Measurements from ENCODE around the gene TMEM184B.

TMEM184B gene

GRCh38 chr22:38270091-38270992, 2.5 kb downstream of the TMEM184B start:
- peaks cover 61% of the 10 kb centered on the region for H3K4me1 Mint-ChIP-seq
- H3K9me3 Mint-ChIP-seq, result no peaks in the 10 kb centered on the region
- peak overlapping the region; percentile 65 for H3K27ac Mint-ChIP-seq
- ATAC-seq, result no peak
- peaks cover 5% of the 10 kb centered on the region for H3K36me3 Mint-ChIP-seq
- H3K4me3 Mint-ChIP-seq, result no peak overlapping the region
- no peaks in the 10 kb centered on the region for H3K27me3 Mint-ChIP-seq

GRCh38 chr22:38269466-38269865, 3.3 kb downstream of the TMEM184B start:
- H3K27ac Mint-ChIP-seq, result no peak overlapping the region
- no peaks in the 10 kb centered on the region for H3K27me3 Mint-ChIP-seq
- H3K4me3 Mint-ChIP-seq, result no peak overlapping the region

GRCh38 chr22:38267086-38267485, 5.7 kb downstream of the TMEM184B start:
- ATAC-seq, result no peak
- Mint-ChIP-seq H3K36me3 (peaks cover 5% of the 10 kb centered on the region), H3K27me3 (no peaks in the 10 kb centered on the region), H3K9me3 (no peaks in the 10 kb centered on the region), H3K27ac (no peak overlapping the region), H3K4me1 (peaks cover 53% of the 10 kb centered on the region), H3K4me3 (no peak overlapping the region)

More at GRCh38 chr22:38269466-38269865, 3.3 kb downstream of the TMEM184B start:
- Mint-ChIP-seq H3K9me3 (no peaks in the 10 kb centered on the region), H3K36me3 (peaks cover 5% of the 10 kb centered on the region), H3K4me1 (peaks cover 60% of the 10 kb centered on the region)
- ATAC-seq, result no peak

GRCh38 chr22:38266120-38266519, 6.7 kb downstream of the TMEM184B start:
- Mint-ChIP-seq H3K4me1 (peaks cover 53% of the 10 kb centered on the region), H3K27me3 (no peaks in the 10 kb centered on the region), H3K27ac (no peak overlapping the region), H3K4me3 (no peak overlapping the region), H3K9me3 (no peaks in the 10 kb centered on the region), H3K36me3 (peaks cover 5% of the 10 kb centered on the region)
- no peak for ATAC-seq

GRCh38 chr22:38264322-38264843, 8.4 kb downstream of the TMEM184B start:
- no peak overlapping the region for H3K4me3 Mint-ChIP-seq
- peaks cover 5% of the 10 kb centered on the region for H3K36me3 Mint-ChIP-seq
- ATAC-seq, result no peak
- H3K4me1 Mint-ChIP-seq, result peaks cover 57% of the 10 kb centered on the region
- H3K9me3 Mint-ChIP-seq, result no peaks in the 10 kb centered on the region
- H3K27ac Mint-ChIP-seq, result no peak overlapping the region
- H3K27me3 Mint-ChIP-seq, result no peaks in the 10 kb centered on the region

GRCh38 chr22:38262051-38262795, 10.6 kb downstream of the TMEM184B start:
- peak; percentile 71 for ATAC-seq
- Mint-ChIP-seq H3K27me3 (no peaks in the 10 kb centered on the region), H3K36me3 (no peaks in the 10 kb centered on the region), H3K27ac (peak overlapping the region; percentile 76), H3K4me3 (peak overlapping the region; percentile 11), H3K4me1 (peaks cover 49% of the 10 kb centered on the region), H3K9me3 (no peaks in the 10 kb centered on the region)

- peaks cover 46% of the 10 kb centered on the region for H3K4me1 Mint-ChIP-seq
- no peaks in the 10 kb centered on the region for H3K36me3 Mint-ChIP-seq
- peak; percentile 48 for ATAC-seq
- peak overlapping the region; percentile 76 for H3K27ac Mint-ChIP-seq
- no peaks in the 10 kb centered on the region for H3K27me3 Mint-ChIP-seq
- H3K4me3 Mint-ChIP-seq, result peak overlapping the region; percentile 54
- H3K9me3 Mint-ChIP-seq, result no peaks in the 10 kb centered on the region
Measured at GRCh38 chr22:38260761-38261681, 11.8 kb downstream of the TMEM184B start.

GRCh38 chr22:38259370-38259769, 13.4 kb downstream of the TMEM184B start:
- no peaks in the 10 kb centered on the region for H3K27me3 Mint-ChIP-seq
- peak overlapping the region; percentile 46 for H3K4me3 Mint-ChIP-seq
- H3K9me3 Mint-ChIP-seq, result no peaks in the 10 kb centered on the region
- H3K4me1 Mint-ChIP-seq, result peaks cover 39% of the 10 kb centered on the region
- H3K27ac Mint-ChIP-seq, result peak overlapping the region; percentile 76
- no peak for ATAC-seq
- H3K36me3 Mint-ChIP-seq, result no peaks in the 10 kb centered on the region

- H3K36me3 Mint-ChIP-seq, result no peaks in the 10 kb centered on the region
- H3K27ac Mint-ChIP-seq, result peak overlapping the region; percentile 76
- no peak overlapping the region for H3K4me3 Mint-ChIP-seq
- peaks cover 39% of the 10 kb centered on the region for H3K4me1 Mint-ChIP-seq
- H3K27me3 Mint-ChIP-seq, result no peaks in the 10 kb centered on the region
- no peaks in the 10 kb centered on the region for H3K9me3 Mint-ChIP-seq
- no peak for ATAC-seq
Measured at GRCh38 chr22:38258895-38259294, 13.9 kb downstream of the TMEM184B start.

GRCh38 chr22:38257650-38258250, 15.1 kb downstream of the TMEM184B start:
- Mint-ChIP-seq H3K27me3 (no peaks in the 10 kb centered on the region), H3K4me1 (peaks cover 39% of the 10 kb centered on the region), H3K36me3 (no peaks in the 10 kb centered on the region), H3K27ac (no peak overlapping the region), H3K9me3 (no peaks in the 10 kb centered on the region), H3K4me3 (no peak overlapping the region)
- no peak for ATAC-seq

- Mint-ChIP-seq H3K36me3 (no peaks in the 10 kb centered on the region), H3K4me3 (no peak overlapping the region), H3K9me3 (no peaks in the 10 kb centered on the region), H3K27ac (no peak overlapping the region), H3K27me3 (no peaks in the 10 kb centered on the region), H3K4me1 (peaks cover 36% of the 10 kb centered on the region)
- no peak for ATAC-seq
Measured at GRCh38 chr22:38257181-38257580, 15.6 kb downstream of the TMEM184B start.

- Mint-ChIP-seq H3K27ac (no peak overlapping the region), H3K4me3 (no peak overlapping the region), H3K9me3 (no peaks in the 10 kb centered on the region), H3K36me3 (peaks cover 5% of the 10 kb centered on the region), H3K27me3 (no peaks in the 10 kb centered on the region), H3K4me1 (peaks cover 21% of the 10 kb centered on the region)
- no peak for ATAC-seq
Measured at GRCh38 chr22:38255697-38256096, 17.1 kb downstream of the TMEM184B start.

- no peaks in the 10 kb centered on the region for H3K27me3 Mint-ChIP-seq
- no peak for ATAC-seq
- no peaks in the 10 kb centered on the region for H3K9me3 Mint-ChIP-seq
- peaks cover 30% of the 10 kb centered on the region for H3K4me1 Mint-ChIP-seq
- H3K27ac Mint-ChIP-seq, result no peak overlapping the region
- peaks cover 48% of the 10 kb centered on the region for H3K36me3 Mint-ChIP-seq
- no peak overlapping the region for H3K4me3 Mint-ChIP-seq
Measured at GRCh38 chr22:38251341-38251692, 21.5 kb downstream of the TMEM184B start.

- Mint-ChIP-seq H3K9me3 (no peaks in the 10 kb centered on the region), H3K36me3 (peaks cover 50% of the 10 kb centered on the region), H3K27me3 (no peaks in the 10 kb centered on the region), H3K4me3 (no peak overlapping the region), H3K4me1 (peaks cover 33% of the 10 kb centered on the region), H3K27ac (no peak overlapping the region)
- ATAC-seq, result no peak
Measured at GRCh38 chr22:38250643-38251340, 22.0 kb downstream of the TMEM184B start.

All from stimulated activated memory B cell treated with anti-CD40 and anti-IgM and Interleukin-4, amounts not matched to agents 10 μg/mL and 1 μg/mL and 100 μg/mL, for 72 hours (primary cell).